Astrocyte (in vitro differentiated cells and primary cell): Measurements from ENCODE around the gene SMARCD3.

Source experiments
- EZH2 ChIP-seq: IDR thresholded peaks from 2 replicates; pipeline ENCODE4 v1.6.1; 2012; ENCODE audit warnings: mild to moderate bottlenecking, low read length, inconsistent platforms; ENCODE audit not compliant: insufficient read depth
- TF ChIP-seq, protein P1 (sequence below): IDR thresholded peaks from 2 replicates; pipeline ENCODE4 v1.5.1; 2011; ENCODE audit warnings: low read depth, mild to moderate bottlenecking, inconsistent platforms, low read length, moderate library complexity; ENCODE audit not compliant: insufficient read depth

DNA sequence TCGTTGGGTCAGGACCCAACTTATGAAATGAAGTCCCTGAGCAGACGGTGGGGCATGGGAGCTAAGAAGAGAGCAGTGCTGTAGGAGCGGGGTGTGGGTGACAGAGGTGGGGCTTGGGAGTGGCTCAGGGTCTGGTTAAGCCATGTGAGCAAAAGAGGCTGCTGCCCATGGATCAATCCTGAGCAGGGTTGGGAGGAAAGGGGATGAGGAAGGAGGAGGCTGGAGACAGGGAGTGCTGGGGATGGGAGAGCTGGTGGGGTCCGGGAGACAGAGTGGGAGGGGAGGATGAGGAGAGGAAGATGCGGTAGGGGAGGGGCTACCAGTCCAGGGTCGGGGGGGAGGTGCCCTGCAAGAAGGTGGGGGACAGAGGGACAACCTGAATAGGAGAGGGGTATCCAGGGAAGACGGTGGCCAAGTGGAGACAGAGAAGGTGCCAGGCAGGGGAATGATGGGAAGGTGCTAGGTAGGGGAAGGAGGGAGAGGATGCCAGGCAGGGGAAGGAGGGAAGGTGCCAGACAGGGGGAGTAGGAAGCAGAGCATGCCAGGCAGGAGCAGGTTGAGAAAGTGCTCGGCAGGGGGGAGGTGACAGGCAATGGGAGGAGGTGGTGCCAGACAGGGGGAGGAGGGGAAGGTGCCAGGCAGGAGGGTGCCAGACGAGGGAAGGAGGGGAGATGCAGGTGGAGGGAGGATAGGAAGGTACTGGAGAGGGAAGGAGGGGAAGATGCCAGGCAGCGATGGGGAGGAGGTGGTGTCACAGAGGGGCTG is 27.5 kb upstream of the SMARCD3 start:
- TF ChIP-seq, protein P1, sequence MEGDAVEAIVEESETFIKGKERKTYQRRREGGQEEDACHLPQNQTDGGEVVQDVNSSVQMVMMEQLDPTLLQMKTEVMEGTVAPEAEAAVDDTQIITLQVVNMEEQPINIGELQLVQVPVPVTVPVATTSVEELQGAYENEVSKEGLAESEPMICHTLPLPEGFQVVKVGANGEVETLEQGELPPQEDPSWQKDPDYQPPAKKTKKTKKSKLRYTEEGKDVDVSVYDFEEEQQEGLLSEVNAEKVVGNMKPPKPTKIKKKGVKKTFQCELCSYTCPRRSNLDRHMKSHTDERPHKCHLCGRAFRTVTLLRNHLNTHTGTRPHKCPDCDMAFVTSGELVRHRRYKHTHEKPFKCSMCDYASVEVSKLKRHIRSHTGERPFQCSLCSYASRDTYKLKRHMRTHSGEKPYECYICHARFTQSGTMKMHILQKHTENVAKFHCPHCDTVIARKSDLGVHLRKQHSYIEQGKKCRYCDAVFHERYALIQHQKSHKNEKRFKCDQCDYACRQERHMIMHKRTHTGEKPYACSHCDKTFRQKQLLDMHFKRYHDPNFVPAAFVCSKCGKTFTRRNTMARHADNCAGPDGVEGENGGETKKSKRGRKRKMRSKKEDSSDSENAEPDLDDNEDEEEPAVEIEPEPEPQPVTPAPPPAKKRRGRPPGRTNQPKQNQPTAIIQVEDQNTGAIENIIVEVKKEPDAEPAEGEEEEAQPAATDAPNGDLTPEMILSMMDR, result no peak
- TF ChIP-seq EZH2, result no peak
